GM12864 (cell line): Measurements from ENCODE around the gene CHN2.

Source experiments
- DNase-seq: peaks from one replicate; pipeline ENCODE4 v3.0.0-alpha.2; 2011; ENCODE audit warnings: low read depth
- H3K4me3 ChIP-seq: 2 replicates; pipeline ENCODE4 v1.5.1; 2011; ENCODE audit warnings: mild to moderate bottlenecking, low read depth, low read length, control low read depth
- CTCF ChIP-seq: IDR thresholded peaks from 2 replicates; pipeline ENCODE4 v1.5.1; 2011; ENCODE audit warnings: low read depth, mild to moderate bottlenecking, moderate library complexity, low read length, control low read depth, inconsistent platforms; ENCODE audit errors: missing control alignments

Gene CHN2

GRCh38 chr7:29185613-29186012 is 9.0 kb upstream of the CHN2 start:
- no peak overlapping the region for H3K4me3 ChIP-seq
- no peak for DNase-seq
- no peak for TF ChIP-seq CTCF

- peak; percentile 88 for TF ChIP-seq CTCF
- DNase-seq, result no peak
- no peak overlapping the region for H3K4me3 ChIP-seq
These were observed 4.8 kb upstream of the CHN2 start for GRCh38 chr7:29189743-29190201.

GRCh38 chr7:29190349-29191045 is 4.1 kb upstream of the CHN2 start:
- no peak overlapping the region for H3K4me3 ChIP-seq
- TF ChIP-seq CTCF, result no peak
- no peak for DNase-seq

GRCh38 chr7:29192323-29192722 is 2.3 kb upstream of the CHN2 start:
- no peak for DNase-seq
- H3K4me3 ChIP-seq, result no peak overlapping the region
- TF ChIP-seq CTCF, result no peak

GRCh38 chr7:29192811-29193210 is 1.8 kb upstream of the CHN2 start:
- DNase-seq, result no peak
- TF ChIP-seq CTCF, result no peak

GRCh38 chr7:29193316-29194205 is 1.0 kb upstream of the CHN2 start:
- TF ChIP-seq CTCF, result no peak
- DNase-seq, result no peak
- H3K4me3 ChIP-seq, result no peak overlapping the region

More at GRCh38 chr7:29192811-29193210, 1.8 kb upstream of the CHN2 start:
- H3K4me3 ChIP-seq, result no peak overlapping the region
